GM10266 (cell line): ENCODE results near the gene HSPH1.

Source experiments
- DNase-seq: peaks from one replicate; pipeline ENCODE4 v3.0.0; 2012; ENCODE audit errors: extremely low spot score
- TF ChIP-seq, protein P1 (sequence below): IDR thresholded peaks from 2 replicates; pipeline ENCODE4 v1.5.1; 2012; ENCODE audit warnings: mild to moderate bottlenecking, low read depth; ENCODE audit not compliant: control insufficient read depth, insufficient read depth; ENCODE audit errors: missing control alignments

The HSPH1 gene

DNA sequence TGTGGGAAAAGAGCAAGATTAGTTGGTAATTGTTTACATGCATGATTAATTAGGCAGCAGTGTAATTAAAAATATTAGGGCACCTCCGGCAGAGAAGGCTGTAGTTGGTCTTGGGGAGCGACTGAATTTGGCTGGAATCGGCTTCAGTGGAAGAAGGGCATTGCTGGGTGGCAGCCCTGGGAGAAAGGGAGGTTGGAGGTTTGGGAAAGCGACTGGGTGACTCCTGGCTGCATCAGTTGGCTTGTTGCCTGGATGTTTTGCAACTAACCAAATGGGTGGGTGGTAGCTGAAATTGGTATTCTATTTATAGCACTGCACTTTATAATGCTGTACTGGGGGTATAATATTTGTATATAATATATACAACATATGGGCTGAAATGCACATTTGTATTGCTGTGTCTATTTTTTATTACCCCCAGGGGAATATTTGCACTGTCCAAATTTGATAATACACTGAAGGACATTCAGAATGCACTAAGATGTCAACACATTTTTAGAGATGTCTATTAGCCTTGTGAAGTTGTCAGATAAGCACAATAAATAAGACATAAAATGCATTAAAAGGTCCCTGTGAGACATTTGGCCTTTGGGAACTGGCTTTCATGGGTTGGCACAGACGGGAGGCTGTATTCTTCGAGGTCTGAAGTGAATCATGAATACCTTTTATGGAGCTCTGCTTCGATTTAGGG is 39.8 kb upstream of the HSPH1 start:
- DNase-seq = no peak
- TF ChIP-seq, protein P1, sequence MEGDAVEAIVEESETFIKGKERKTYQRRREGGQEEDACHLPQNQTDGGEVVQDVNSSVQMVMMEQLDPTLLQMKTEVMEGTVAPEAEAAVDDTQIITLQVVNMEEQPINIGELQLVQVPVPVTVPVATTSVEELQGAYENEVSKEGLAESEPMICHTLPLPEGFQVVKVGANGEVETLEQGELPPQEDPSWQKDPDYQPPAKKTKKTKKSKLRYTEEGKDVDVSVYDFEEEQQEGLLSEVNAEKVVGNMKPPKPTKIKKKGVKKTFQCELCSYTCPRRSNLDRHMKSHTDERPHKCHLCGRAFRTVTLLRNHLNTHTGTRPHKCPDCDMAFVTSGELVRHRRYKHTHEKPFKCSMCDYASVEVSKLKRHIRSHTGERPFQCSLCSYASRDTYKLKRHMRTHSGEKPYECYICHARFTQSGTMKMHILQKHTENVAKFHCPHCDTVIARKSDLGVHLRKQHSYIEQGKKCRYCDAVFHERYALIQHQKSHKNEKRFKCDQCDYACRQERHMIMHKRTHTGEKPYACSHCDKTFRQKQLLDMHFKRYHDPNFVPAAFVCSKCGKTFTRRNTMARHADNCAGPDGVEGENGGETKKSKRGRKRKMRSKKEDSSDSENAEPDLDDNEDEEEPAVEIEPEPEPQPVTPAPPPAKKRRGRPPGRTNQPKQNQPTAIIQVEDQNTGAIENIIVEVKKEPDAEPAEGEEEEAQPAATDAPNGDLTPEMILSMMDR = no peak

DNA sequence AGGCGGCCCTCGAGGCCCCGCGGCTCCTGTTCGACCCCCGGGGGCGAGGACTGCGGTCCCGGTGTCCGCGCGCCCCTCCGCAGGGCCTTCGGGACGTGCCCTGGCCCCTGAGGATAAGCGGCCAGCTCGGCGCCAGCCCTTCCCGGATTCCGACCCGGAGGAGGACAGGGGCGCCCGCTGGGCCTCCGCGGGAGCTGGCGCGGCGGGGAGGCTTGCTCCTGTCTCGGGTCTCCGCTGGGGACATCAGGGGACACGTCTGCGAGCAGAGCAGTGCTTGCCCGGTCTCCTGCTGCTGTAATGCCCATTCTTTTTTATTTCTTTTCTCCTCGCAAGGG is 38.9 kb upstream of the HSPH1 start:
- no peak for DNase-seq
- TF ChIP-seq, protein P1 = no peak

DNA sequence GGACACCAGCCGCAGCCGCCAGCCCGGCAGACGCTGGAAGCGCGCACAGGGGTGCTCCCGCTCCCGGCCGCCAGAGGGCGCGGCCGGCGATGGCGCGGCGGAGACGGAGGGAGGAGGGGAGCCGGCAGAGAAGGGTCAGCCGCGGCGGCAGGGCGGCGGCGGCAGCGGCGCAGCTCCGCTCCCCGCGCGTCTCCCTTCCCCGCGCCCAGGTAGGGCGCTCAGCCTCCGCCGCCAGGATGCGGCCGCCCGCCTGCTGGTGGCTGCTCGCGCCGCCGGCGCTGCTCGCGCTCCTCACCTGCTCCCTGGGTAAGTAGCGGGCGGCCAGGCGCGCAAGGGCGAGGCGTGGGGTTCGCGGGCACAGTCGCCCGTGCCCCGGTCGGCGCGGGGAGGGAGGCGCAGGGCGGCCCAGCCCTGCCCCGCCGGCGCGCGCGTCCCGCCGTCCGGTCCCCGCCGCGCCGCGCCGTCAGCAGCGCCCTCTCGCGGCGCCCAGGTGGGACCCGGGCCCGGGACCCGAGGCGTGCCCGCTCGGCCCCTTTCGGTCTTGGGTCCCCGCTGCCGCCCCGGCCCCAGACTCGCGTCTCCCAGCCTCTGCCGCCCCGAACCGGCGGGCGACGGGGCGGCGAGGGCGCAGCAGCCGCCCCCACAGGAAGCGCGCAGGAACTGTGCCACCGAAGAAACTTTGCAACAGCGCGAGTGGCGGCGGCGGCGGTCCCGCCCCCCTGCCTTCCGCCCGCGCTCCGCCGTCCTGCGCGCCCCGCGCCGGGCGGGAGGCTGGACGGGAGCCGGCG is 38.3 kb upstream of the HSPH1 start, which contains the start of gene B3GLCT:
B3GLCT (plus strand) TSS at position 127 of the 788 bp plus-strand sequence; CDS start at position 237, 110 bp downstream.
- DNase-seq = peak; percentile 96
- TF ChIP-seq, protein P1 = peak; percentile 97

- TF ChIP-seq, protein P1 = no peak
- DNase-seq = peak; percentile 47
Measured at GRCh38 chr13:31199527-31199848, 37.8 kb upstream of the HSPH1 start.

DNA sequence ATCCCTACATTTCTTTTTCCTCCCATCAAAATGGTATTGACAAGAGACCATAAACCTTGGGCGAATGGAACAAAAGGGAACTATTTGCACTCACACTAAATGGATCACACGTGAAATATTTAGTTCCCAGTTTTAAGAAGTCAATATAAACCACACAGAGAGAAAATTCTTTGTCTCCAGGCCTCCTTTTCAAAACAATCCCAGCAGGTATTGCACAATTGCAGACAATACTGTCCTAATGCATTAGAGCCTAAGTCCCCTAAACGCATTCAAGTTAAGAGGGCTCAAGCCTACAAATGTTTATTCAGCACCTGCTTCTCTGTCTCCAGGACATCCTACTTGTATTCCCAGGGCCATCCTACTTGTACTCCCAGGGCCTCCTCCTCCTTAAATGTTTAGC is 36.8 kb upstream of the HSPH1 start:
- TF ChIP-seq, protein P1 = no peak
- no peak for DNase-seq

GRCh38 chr13:31196992-31197391 is 35.3 kb upstream of the HSPH1 start:
- DNase-seq = no peak
- TF ChIP-seq, protein P1 = no peak

DNA sequence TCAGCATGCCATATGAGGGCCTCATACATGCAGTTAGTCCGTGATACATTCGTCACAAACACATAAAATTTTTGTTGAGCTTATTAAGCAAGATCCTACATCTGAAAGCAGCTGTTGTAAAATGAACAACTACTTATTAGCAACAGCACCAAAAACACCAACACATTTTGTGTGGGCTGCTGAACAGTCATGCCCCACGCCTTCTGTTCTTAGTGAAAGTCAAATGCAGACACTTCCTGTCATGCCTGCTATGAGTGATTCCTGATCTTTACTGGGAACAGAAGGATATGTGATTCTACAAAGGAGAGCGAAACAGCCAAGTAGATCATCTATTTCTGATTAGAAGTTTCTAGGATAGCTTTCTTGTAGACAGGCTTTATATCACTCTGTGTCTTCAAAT is 33.9 kb upstream of the HSPH1 start:
- TF ChIP-seq, protein P1 = no peak
- DNase-seq = no peak
